ENCODE data around the gene NOB1.
A peak's percentile ranks its signal among the peaks of the same experiment; 100 is the strongest.

The NOB1 gene

GRCh38 chr16:69754469-69755310, at the start of gene NOB1:
TSS of gene NOB1 (minus strand) at chr16:69754926. CDS start at chr16:69754910, 16 bp downstream.
- DNase-seq (ENCODE audit: low read depth): peak; percentile 98
- TF ChIP-seq, protein P1, sequence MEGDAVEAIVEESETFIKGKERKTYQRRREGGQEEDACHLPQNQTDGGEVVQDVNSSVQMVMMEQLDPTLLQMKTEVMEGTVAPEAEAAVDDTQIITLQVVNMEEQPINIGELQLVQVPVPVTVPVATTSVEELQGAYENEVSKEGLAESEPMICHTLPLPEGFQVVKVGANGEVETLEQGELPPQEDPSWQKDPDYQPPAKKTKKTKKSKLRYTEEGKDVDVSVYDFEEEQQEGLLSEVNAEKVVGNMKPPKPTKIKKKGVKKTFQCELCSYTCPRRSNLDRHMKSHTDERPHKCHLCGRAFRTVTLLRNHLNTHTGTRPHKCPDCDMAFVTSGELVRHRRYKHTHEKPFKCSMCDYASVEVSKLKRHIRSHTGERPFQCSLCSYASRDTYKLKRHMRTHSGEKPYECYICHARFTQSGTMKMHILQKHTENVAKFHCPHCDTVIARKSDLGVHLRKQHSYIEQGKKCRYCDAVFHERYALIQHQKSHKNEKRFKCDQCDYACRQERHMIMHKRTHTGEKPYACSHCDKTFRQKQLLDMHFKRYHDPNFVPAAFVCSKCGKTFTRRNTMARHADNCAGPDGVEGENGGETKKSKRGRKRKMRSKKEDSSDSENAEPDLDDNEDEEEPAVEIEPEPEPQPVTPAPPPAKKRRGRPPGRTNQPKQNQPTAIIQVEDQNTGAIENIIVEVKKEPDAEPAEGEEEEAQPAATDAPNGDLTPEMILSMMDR (IDR thresholded peaks at IDR 0.05; ENCODE audit: low read length, missing control alignments): peak; percentile 95
- H3K4me3 ChIP-seq (replicated peaks; ENCODE audit: low read depth, low read length): peak within 1 kb of the TSS; percentile 100

- TF ChIP-seq, protein P1 (IDR thresholded peaks at IDR 0.05; ENCODE audit: low read length, missing control alignments): no peak
- DNase-seq (ENCODE audit: low read depth): no peak
- H3K4me3 ChIP-seq (replicated peaks; ENCODE audit: low read depth, low read length): no peak overlapping the region
Measured at GRCh38 chr16:69804297-69804696, 49.6 kb upstream of the NOB1 start.

DNA sequence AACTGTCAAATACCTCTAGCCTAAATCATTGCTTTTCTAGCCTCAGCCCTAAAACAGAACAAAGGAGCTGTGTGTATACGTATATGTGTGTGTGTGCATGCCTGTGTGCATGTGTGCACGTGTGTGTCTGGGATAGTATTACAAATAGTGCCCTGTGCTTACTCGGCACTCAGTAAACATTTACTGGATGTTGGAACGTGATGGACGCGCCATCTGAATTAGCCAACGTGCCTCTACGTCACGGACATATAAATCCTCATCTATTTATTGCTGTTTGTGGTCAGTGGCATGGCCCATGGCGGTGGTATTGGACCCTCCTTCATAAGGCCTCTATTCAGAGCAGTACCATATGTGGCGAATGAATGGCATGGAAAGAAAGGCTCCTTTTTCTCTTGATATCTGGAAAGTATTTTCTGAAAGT, 44.9 kb upstream of the NOB1 start:
- TF ChIP-seq, protein P1 (IDR thresholded peaks at IDR 0.05; ENCODE audit: low read length, missing control alignments): no peak
- no peak for DNase-seq (ENCODE audit: low read depth)
- H3K4me3 ChIP-seq (replicated peaks; ENCODE audit: low read depth, low read length): no peak overlapping the region

GRCh38 chr16:69798466-69798865, 43.7 kb upstream of the NOB1 start:
- TF ChIP-seq, protein P1 (IDR thresholded peaks at IDR 0.05; ENCODE audit: low read length, missing control alignments): peak; percentile 42
- no peak overlapping the region for H3K4me3 ChIP-seq (replicated peaks; ENCODE audit: low read depth, low read length)
- peak; percentile 21 for DNase-seq (ENCODE audit: low read depth)

- H3K4me3 ChIP-seq (replicated peaks; ENCODE audit: low read depth, low read length): no peak overlapping the region
- DNase-seq (ENCODE audit: low read depth): peak; percentile 85
- TF ChIP-seq, protein P1 (IDR thresholded peaks at IDR 0.05; ENCODE audit: low read length, missing control alignments): peak; percentile 85
Measured at GRCh38 chr16:69796285-69797118, 41.8 kb upstream of the NOB1 start.

DNA sequence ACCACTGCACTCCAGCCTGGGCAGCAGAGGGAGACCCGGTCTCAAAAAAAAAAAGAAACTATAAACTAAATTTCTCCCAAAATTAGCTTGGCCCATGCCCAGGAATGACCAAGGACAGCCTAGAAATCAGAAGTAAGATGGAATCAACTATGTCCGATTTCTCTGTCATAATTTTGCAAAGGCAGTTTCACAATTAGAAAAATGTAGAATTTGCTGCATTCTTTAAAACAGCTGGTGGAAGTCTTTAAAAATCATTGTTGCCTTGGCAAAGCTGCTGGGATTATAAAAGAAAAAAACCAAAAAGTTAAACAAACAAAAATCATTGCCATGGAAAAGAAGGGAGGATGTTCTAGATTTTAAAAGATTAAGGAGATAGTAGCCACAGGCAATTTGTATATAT, 39.8 kb upstream of the NOB1 start:
- H3K4me3 ChIP-seq (replicated peaks; ENCODE audit: low read depth, low read length): no peak overlapping the region
- DNase-seq (ENCODE audit: low read depth): no peak
- TF ChIP-seq, protein P1 (IDR thresholded peaks at IDR 0.05; ENCODE audit: low read length, missing control alignments): no peak

Measured in fibroblast of pulmonary artery (primary cell).